Stimulated activated naive CD8-positive, alpha-beta T cell treated with anti-CD3 and anti-CD28 coated beads, Interleukin-15, amount 100 ng/mL, for 72 hours (primary cell): ENCODE measurements around the gene SH3BP5.

Experiments used
- ATAC-seq: fragments of 150-1000 bp; cut with Tn5 transposase; 2 replicates; pipeline ENCODE4 v1.10.0; 2021; ENCODE audit warnings: mild to moderate bottlenecking, moderate library complexity
- DNase-seq, 2 donors: peaks; one replicate each; pipeline ENCODE4 v3.0.0; 2021 to 2022
- H3K27ac Mint-ChIP-seq, 2 donors: one replicate each; pipeline ENCODE4 v1.8.0; 2022; ENCODE audit warnings: mild to moderate bottlenecking in 2 of 2, mixed read lengths in 2 of 2, moderate library complexity in 2 of 2
- H3K27me3 Mint-ChIP-seq: one replicate; pipeline ENCODE4 v1.8.0; 2022; ENCODE audit warnings: mixed read lengths
- H3K4me1 Mint-ChIP-seq: one replicate; pipeline ENCODE4 v1.8.0; 2022; ENCODE audit warnings: mild to moderate bottlenecking, mixed read lengths
- H3K4me3 Mint-ChIP-seq, 2 donors: one replicate each; pipeline ENCODE4 v1.8.0; 2022; ENCODE audit warnings: mild to moderate bottlenecking in 2 of 2, mixed read lengths in 2 of 2, moderate library complexity in 1 of 2
- H3K9me3 Mint-ChIP-seq, 2 donors: one replicate each; pipeline ENCODE4 v1.8.0; 2022; ENCODE audit warnings: mixed read lengths in 2 of 2

The SH3BP5 gene

GRCh38 chr3:15207836-15208504 is 124.4 kb downstream of the SH3BP5 start:
- peaks cover 24% of the 10 kb centered on the region for H3K4me1 Mint-ChIP-seq

GRCh38 chr3:15206662-15207576 is 125.5 kb downstream of the SH3BP5 start:
- Mint-ChIP-seq H3K4me1 (peaks cover 29% of the 10 kb centered on the region), H3K4me3 (peak overlapping the region; percentile 86 to 88), H3K27ac (peak overlapping the region; percentile 84 to 94), H3K9me3 (no peaks in the 10 kb centered on the region), H3K27me3 (no peaks in the 10 kb centered on the region)
- peak; percentile 21 to 29 for DNase-seq
- peak; percentile 44 for ATAC-seq

More at GRCh38 chr3:15207836-15208504, 124.4 kb downstream of the SH3BP5 start:
- Mint-ChIP-seq H3K27me3 (no peaks in the 10 kb centered on the region), H3K9me3 (no peaks in the 10 kb centered on the region), H3K27ac (peak overlapping the region in 1 of 2 donors; percentile 5), H3K4me3 (peak overlapping the region; percentile 54 to 86)
- ATAC-seq (no peak), DNase-seq (no peak)

GRCh38 chr3:15205934-15206661 is 126.3 kb downstream of the SH3BP5 start, which contains the start of gene CAPN7:
TSS of gene CAPN7 (plus strand) at chr3:15206246. CDS start at chr3:15206496, 250 bp downstream.
- Mint-ChIP-seq H3K27ac (peak within 1 kb of the TSS; percentile 87 to 94), H3K27me3 (no peaks in the 10 kb centered on the region), H3K9me3 (no peaks in the 10 kb centered on the region), H3K4me1 (peaks cover 29% of the 10 kb centered on the region), H3K4me3 (peak within 1 kb of the TSS; percentile 86 to 95)
- ATAC-seq (peak; percentile 92), DNase-seq (peak; percentile 95 to 97)

- no peaks in the 10 kb centered on the region for H3K9me3 Mint-ChIP-seq
- no peaks in the 10 kb centered on the region for H3K27me3 Mint-ChIP-seq
- no peak for ATAC-seq
- DNase-seq, result no peak
- peaks cover 26% of the 10 kb centered on the region for H3K4me1 Mint-ChIP-seq
- H3K4me3 Mint-ChIP-seq, result peak overlapping the region; percentile 86 to 95
- peak overlapping the region; percentile 87 to 94 for H3K27ac Mint-ChIP-seq
Measured at GRCh38 chr3:15205482-15205933, 126.9 kb downstream of the SH3BP5 start.
